IPS-18c (cell line): ENCODE results near the gene NBAS.

Experiments used
- H3K4me3 ChIP-seq: 2 replicates; pipeline ENCODE4 v1.7.0; 2013; ENCODE audit warnings: low read depth, mild to moderate bottlenecking, low read length, moderate library complexity; ENCODE audit not compliant: insufficient read depth
- H3K9me3 ChIP-seq: one replicate; pipeline ENCODE4 v1.6.1; 2013; ENCODE audit warnings: mild to moderate bottlenecking, low read length, moderate library complexity; ENCODE audit not compliant: control insufficient read depth, insufficient read depth

Gene NBAS

GRCh38 chr2:15178946-15179345, 382.2 kb downstream of the NBAS start:
- H3K9me3 ChIP-seq, result no peaks in the 10 kb centered on the region
- H3K4me3 ChIP-seq, result no peak overlapping the region

- no peak overlapping the region for H3K4me3 ChIP-seq
Measured at GRCh38 chr2:15177103-15177502, 384.0 kb downstream of the NBAS start.

GRCh38 chr2:15176604-15177003, 384.5 kb downstream of the NBAS start:
- Histone ChIP-seq H3K9me3 (no peaks in the 10 kb centered on the region), H3K4me3 (no peak overlapping the region)

More at GRCh38 chr2:15177103-15177502, 384.0 kb downstream of the NBAS start:
- no peaks in the 10 kb centered on the region for H3K9me3 ChIP-seq

DNA sequence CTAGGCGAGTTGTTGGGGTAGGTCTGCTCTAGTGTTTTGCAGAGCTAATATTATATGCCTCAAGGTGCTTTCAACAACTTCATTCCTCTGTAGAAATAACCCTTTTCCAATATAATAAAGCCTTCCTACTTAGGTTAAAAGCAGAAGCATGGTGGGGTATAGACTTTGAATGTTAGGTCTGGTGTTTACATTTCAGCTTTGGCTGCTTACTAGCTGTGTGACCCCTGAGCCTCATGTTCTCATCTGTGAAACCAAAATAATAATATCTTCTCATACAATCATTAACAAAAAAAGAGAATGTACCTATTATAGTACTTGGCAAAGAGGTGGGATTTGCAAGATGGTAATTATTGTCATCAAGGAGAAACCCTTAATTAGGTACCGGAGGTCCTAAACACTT, 386.6 kb downstream of the NBAS start:
- H3K9me3 ChIP-seq, result no peaks in the 10 kb centered on the region
- no peak overlapping the region for H3K4me3 ChIP-seq

GRCh38 chr2:15173501-15173900, 387.6 kb downstream of the NBAS start:
- H3K9me3 ChIP-seq, result no peaks in the 10 kb centered on the region
- no peak overlapping the region for H3K4me3 ChIP-seq

GRCh38 chr2:15172825-15173224, 388.3 kb downstream of the NBAS start:
- Histone ChIP-seq H3K4me3 (no peak overlapping the region), H3K9me3 (no peaks in the 10 kb centered on the region)

DNA sequence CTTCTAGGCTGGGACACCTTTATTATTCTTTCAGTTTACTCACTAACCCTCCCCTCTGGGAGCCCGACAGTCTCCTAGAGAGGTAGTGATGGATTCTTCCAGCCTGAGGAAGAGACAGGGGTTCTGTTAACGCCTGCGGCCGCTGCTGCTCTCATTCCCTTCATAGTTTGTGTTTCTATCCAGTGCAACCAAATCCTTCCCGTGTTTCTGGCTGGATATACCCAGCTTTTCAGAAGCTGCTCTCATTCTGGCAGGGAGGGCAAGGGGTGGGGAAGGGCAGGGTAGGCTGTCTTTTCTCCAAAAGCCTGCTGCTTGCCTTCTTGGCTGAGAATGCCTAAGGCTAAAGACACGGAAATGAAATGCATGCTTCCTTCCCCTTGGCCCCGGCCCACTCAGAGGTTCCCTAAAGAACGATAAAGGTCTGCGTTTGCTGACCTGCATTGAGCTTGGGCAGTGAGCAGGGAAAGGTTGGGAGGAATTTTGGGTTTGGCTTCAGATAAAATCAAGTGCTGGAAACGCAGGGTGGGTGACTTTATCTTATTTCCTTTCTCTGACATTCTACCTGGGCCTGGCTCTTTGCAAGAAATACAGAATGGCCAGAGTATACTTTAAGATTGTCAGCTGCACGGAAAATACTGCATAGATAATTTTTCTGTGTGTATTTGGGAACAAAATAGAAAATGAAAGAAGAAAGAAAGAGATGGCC, 390.9 kb downstream of the NBAS start:
- Histone ChIP-seq H3K9me3 (no peaks in the 10 kb centered on the region), H3K4me3 (no peak overlapping the region)

- no peak overlapping the region for H3K4me3 ChIP-seq
- H3K9me3 ChIP-seq, result no peaks in the 10 kb centered on the region
Measured at GRCh38 chr2:15169326-15170069, 391.6 kb downstream of the NBAS start.

- Histone ChIP-seq H3K9me3 (no peaks in the 10 kb centered on the region), H3K4me3 (no peak overlapping the region)
Measured at GRCh38 chr2:15168116-15168515, 393.0 kb downstream of the NBAS start.

DNA sequence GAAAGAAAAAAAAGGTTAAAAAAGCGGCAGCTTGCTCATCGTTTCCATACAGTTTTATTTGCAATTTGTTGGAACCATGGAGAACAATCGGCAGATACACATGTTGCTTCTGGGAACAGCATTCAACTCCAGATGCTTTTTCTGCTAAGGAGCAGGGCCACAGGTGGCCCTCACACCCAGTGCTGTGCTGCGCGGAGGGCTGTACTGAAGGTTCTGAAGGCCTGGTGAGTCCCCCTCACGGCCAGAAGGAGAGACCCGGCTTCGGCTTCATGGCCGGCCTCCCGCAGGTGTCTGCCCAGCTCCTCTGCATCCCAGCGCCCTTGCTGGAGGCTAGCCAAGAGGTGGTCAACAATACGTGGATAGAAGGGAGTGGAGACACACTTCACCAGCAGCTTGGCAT, 394.3 kb downstream of the NBAS start:
- Histone ChIP-seq H3K9me3 (no peaks in the 10 kb centered on the region), H3K4me3 (no peak overlapping the region)

GRCh38 chr2:15163326-15163725, 397.8 kb downstream of the NBAS start:
- Histone ChIP-seq H3K4me3 (no peak overlapping the region), H3K9me3 (no peaks in the 10 kb centered on the region)

- Histone ChIP-seq H3K9me3 (no peaks in the 10 kb centered on the region), H3K4me3 (no peak overlapping the region)
Measured at GRCh38 chr2:15162620-15163019, 398.5 kb downstream of the NBAS start.

GRCh38 chr2:15160201-15160991, 400.7 kb downstream of the NBAS start:
- H3K4me3 ChIP-seq, result no peak overlapping the region
- no peaks in the 10 kb centered on the region for H3K9me3 ChIP-seq

DNA sequence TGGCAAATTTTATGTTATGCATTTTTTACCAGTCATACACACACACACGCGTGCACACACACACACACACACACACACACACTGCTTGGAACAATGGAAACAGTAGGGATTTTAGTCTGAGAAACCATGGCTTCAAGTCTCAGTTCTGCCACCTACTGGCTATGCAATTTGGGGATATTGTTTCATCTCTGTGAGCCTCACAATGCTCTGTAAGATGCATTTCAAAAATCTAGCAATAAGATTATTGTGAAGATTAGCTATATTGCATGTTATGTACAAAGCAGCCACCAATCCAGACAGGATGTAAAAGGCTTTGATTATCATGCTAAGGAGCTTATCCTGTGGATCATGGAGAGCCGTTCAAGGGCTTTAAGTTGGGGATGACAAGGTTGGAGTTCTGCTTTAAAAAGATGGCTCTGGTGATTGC, 401.4 kb downstream of the NBAS start:
- H3K9me3 ChIP-seq, result no peaks in the 10 kb centered on the region

DNA sequence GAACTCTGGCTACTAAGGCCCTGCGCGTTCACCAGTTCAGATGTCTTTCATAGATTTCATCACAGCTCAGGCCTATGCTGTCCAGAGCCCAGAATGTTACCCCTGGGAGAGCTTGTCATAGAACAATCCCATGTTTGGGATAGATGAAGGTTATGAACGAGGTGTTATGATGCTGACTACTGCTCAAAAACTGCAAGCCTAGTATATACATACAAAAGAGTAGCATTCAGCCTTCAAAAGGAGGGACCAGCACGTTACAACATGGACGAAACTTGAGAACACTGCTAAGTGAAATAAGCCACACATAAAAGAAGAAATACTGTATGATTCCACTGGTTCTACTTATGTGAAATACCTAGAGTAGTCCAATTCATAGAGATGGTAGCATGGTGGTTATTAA, 401.9 kb downstream of the NBAS start:
- H3K4me3 ChIP-seq, result no peak overlapping the region
- H3K9me3 ChIP-seq, result no peaks in the 10 kb centered on the region

More for the DNA sequence above, 401.4 kb downstream of the NBAS start:
- H3K4me3 ChIP-seq, result no peak overlapping the region

DNA sequence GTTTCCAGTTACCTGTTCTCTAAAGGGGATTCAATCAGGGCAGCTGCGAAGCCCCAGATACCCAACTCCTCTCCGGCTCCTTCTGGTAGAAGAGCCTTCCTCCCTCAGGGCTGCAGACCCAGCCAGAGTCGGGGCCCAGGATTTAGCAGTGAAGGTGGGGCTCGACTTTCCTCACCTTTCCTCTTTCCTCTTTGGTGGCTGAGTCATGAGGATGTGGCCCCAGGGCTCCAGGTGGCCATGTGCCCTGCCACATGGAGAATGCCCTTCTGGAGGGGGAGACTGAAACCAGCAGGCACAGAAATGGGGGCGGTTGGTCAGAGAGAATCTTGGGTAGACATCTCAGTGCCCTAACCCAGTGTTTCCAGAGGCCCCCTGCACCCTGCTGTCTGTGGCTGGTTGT, 402.6 kb downstream of the NBAS start:
- no peak overlapping the region for H3K4me3 ChIP-seq
- no peaks in the 10 kb centered on the region for H3K9me3 ChIP-seq

GRCh38 chr2:15158100-15158499, 403.0 kb downstream of the NBAS start:
- H3K4me3 ChIP-seq, result no peak overlapping the region

More at GRCh38 chr2:15158100-15158499, 403.0 kb downstream of the NBAS start:
- H3K9me3 ChIP-seq, result no peaks in the 10 kb centered on the region
